Panc1 (cell line): Measurements from ENCODE around the gene ZNF57. TPM values are rescaled to one million over a fixed set of nuclear protein-coding genes. Genes with fewer than 3 reads are reported as not detected.

ENCODE experiments used
- ATAC-seq: fragments of 200-7000 bp; cut with Tn5 transposase; 2 replicates; pipeline ENCODE4 v1.9.1; 2020; ENCODE audit warnings: mild to moderate bottlenecking, moderate library complexity
- BruUV-seq: library from RNA; stranded (reverse); fragments of 400-500 nt; replicated peaks from 2 replicates; lab custom pipeline; 2021; lab: Mats Ljungman, UMichigan
- CTCF ChIA-PET: fragments of 300-600 bp; sonication (Branson Sonifier 250); formaldehyde crosslinking; loops from one replicate; lab custom pipeline; 2022; ENCODE audit warnings: antibody characterized with exemption; lab: Charles Lee
- POLR2A ChIA-PET: fragments of 300-600 bp; sonication (Branson Sonifier 250); formaldehyde crosslinking; loops from one replicate; lab custom pipeline; 2022; ENCODE audit warnings: antibody characterized with exemption; lab: Charles Lee
- DNase-seq: peaks from one replicate; pipeline ENCODE4 v3.0.0-alpha.2; 2010; ENCODE audit warnings: low read depth, low spot score
- H3K27ac ChIP-seq: 2 replicates; pipeline ENCODE4 v1.5.1; 2011; ENCODE audit warnings: mild to moderate bottlenecking, low read length, inconsistent platforms
- H3K27me3 ChIP-seq: fragments of 200-500 bp; sonication (Bioruptor generic); 2 replicates; pipeline ENCODE4 v1.6.0; 2014; ENCODE audit warnings: low read length, inconsistent platforms; ENCODE audit not compliant: control insufficient read depth, insufficient read depth
- H3K36me3 ChIP-seq: fragments of 200-500 bp; sonication (Bioruptor generic); 2 replicates; pipeline ENCODE4 v1.5.1; 2014; ENCODE audit warnings: inconsistent platforms, mild to moderate bottlenecking, low read length, moderate library complexity; ENCODE audit not compliant: control insufficient read depth, insufficient read depth
- H3K4me1 ChIP-seq: 2 replicates; pipeline ENCODE4 v1.5.1; 2011; ENCODE audit warnings: inconsistent platforms, mild to moderate bottlenecking, low read length, moderate library complexity; ENCODE audit not compliant: control insufficient read depth, insufficient read depth
- H3K4me3 ChIP-seq, 2 experiments: 2 replicates each; pipeline ENCODE4 v1.5.1; 2011 to 2012; ENCODE audit warnings: low read depth in 2 of 2, low read length in 2 of 2, mild to moderate bottlenecking in 2 of 2, inconsistent platforms in 1 of 2, moderate library complexity in 1 of 2
- H3K9me3 ChIP-seq: fragments of 200-500 bp; sonication (Bioruptor generic); 2 replicates; pipeline ENCODE4 v1.5.1; 2014; ENCODE audit warnings: low read depth, mild to moderate bottlenecking, inconsistent platforms, low read length, moderate library complexity; ENCODE audit not compliant: control insufficient read depth, insufficient read depth
- POLR2AphosphoS5 ChIP-seq: IDR thresholded peaks from 2 replicates; pipeline ENCODE4 v1.6.1; 2012; ENCODE audit warnings: mild to moderate bottlenecking, low read depth, low read length, moderate library complexity
- SIN3A ChIP-seq: IDR thresholded peaks from 2 replicates; pipeline ENCODE4 v1.6.1; 2012; ENCODE audit warnings: low read depth, mild to moderate bottlenecking, low read length, moderate library complexity, borderline replicate concordance; ENCODE audit not compliant: insufficient read depth
- TCF7L2 ChIP-seq: IDR thresholded peaks from 2 replicates; pipeline ENCODE4 v1.6.1; 2011; ENCODE audit warnings: mild to moderate bottlenecking, low read depth, low read length, inconsistent platforms
- in situ Hi-C: cut with HindIII; loops from 2 replicates; pipeline ENCODE4 v1.10.0; 2016; ENCODE audit warnings: low sequenced_read_pairs, low pct_unique_long_range_greater_than_20kb
- intact Hi-C: fragments of 100-400 bp; cut with micrococcal nuclease; formaldehyde crosslinking; loops from one replicate; pipeline ENCODE4 v1.10.0; 2022; ENCODE audit not compliant: unreplicated experiment
- total RNA-seq: library from RNA; stranded (reverse); gene quantifications from one replicate; pipeline ENCODE4 v1.2.1, GENCODE V29; 2021; ENCODE audit not compliant: unreplicated experiment
- TF ChIP-seq, protein P1 (sequence below): fragments of 450-650 bp; IDR thresholded peaks from 2 replicates; pipeline ENCODE4 v1.5.1; 2017; ENCODE audit warnings: mild to moderate bottlenecking
- TF ChIP-seq, protein P2 (sequence below), 2 experiments: IDR thresholded peaks; 2 replicates each; pipeline ENCODE4 v1.6.1; 2011 to 2012; ENCODE audit warnings: low read depth in 2 of 2, control low read depth in 1 of 2, low read length in 1 of 2, mild to moderate bottlenecking in 1 of 2, moderate library complexity in 1 of 2; ENCODE audit not compliant: insufficient read depth in 1 of 2

Gene ZNF57
- total RNA-seq, 1 experiment from 2014 or later = 4.9 TPM

DNA sequence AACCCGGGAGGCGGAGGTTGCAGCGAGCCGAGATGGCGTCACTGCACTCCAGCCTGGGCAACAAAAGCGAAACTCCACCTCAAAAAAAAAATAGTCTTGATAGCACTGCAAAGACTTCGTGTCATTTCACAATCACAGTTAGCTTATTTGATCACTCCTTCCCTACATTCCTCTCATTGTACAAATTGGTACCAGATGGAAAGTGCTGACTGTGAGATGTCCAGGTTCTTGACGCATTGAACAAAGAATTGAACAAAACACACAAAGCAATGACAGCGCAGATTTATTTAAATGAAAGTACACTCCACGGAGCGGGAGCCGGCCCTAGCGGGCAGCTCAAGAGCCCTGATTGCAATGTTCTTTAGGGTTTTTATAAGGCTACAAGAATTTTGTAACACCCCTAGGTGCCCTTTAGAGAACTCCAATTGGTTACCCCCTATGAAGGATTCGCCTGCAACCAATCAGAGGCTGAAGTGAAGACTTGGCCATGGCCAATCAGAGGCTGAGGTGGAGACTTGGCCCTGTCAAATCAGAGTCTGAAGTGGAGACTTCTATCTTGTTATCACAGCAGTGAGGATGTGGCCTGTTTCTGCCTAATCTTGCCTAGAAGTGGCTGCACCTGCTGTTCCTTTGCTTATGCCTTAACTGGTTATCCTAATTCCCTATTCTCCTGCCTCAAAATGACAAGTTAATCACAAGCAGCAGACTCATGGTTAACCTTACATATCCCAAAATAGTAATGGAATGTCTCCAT, 16.9 kb upstream of the ZNF57 start:
- in situ Hi-C loops = no loop called here
- DNase-seq = no peak
- intact Hi-C loops = no loop called here
- no peaks in the 10 kb centered on the region for H3K4me1 ChIP-seq
- H3K4me3 ChIP-seq = no peak overlapping the region
- H3K36me3 ChIP-seq = no peaks in the 10 kb centered on the region
- TF ChIP-seq, protein P1, sequence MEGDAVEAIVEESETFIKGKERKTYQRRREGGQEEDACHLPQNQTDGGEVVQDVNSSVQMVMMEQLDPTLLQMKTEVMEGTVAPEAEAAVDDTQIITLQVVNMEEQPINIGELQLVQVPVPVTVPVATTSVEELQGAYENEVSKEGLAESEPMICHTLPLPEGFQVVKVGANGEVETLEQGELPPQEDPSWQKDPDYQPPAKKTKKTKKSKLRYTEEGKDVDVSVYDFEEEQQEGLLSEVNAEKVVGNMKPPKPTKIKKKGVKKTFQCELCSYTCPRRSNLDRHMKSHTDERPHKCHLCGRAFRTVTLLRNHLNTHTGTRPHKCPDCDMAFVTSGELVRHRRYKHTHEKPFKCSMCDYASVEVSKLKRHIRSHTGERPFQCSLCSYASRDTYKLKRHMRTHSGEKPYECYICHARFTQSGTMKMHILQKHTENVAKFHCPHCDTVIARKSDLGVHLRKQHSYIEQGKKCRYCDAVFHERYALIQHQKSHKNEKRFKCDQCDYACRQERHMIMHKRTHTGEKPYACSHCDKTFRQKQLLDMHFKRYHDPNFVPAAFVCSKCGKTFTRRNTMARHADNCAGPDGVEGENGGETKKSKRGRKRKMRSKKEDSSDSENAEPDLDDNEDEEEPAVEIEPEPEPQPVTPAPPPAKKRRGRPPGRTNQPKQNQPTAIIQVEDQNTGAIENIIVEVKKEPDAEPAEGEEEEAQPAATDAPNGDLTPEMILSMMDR = no peak
- no peak for TF ChIP-seq SIN3A
- TF ChIP-seq, protein P2, sequence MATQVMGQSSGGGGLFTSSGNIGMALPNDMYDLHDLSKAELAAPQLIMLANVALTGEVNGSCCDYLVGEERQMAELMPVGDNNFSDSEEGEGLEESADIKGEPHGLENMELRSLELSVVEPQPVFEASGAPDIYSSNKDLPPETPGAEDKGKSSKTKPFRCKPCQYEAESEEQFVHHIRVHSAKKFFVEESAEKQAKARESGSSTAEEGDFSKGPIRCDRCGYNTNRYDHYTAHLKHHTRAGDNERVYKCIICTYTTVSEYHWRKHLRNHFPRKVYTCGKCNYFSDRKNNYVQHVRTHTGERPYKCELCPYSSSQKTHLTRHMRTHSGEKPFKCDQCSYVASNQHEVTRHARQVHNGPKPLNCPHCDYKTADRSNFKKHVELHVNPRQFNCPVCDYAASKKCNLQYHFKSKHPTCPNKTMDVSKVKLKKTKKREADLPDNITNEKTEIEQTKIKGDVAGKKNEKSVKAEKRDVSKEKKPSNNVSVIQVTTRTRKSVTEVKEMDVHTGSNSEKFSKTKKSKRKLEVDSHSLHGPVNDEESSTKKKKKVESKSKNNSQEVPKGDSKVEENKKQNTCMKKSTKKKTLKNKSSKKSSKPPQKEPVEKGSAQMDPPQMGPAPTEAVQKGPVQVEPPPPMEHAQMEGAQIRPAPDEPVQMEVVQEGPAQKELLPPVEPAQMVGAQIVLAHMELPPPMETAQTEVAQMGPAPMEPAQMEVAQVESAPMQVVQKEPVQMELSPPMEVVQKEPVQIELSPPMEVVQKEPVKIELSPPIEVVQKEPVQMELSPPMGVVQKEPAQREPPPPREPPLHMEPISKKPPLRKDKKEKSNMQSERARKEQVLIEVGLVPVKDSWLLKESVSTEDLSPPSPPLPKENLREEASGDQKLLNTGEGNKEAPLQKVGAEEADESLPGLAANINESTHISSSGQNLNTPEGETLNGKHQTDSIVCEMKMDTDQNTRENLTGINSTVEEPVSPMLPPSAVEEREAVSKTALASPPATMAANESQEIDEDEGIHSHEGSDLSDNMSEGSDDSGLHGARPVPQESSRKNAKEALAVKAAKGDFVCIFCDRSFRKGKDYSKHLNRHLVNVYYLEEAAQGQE (IDR thresholded peaks at IDR 0.05; ENCODE audit: insufficient read depth in 1 of 2, low read depth in 2 of 2, low read length in 1 of 2) = no peak
- no peak for TF ChIP-seq TCF7L2
- TF ChIP-seq POLR2AphosphoS5 = no peak
- POLR2A ChIA-PET = no interaction called here
- BruUV-seq = no TSS peak
- H3K9me3 ChIP-seq = no peaks in the 10 kb centered on the region
- no peak overlapping the region for H3K27ac ChIP-seq
- H3K27me3 ChIP-seq = no peaks in the 10 kb centered on the region
- CTCF ChIA-PET = no interaction called here
- ATAC-seq = no peak

DNA sequence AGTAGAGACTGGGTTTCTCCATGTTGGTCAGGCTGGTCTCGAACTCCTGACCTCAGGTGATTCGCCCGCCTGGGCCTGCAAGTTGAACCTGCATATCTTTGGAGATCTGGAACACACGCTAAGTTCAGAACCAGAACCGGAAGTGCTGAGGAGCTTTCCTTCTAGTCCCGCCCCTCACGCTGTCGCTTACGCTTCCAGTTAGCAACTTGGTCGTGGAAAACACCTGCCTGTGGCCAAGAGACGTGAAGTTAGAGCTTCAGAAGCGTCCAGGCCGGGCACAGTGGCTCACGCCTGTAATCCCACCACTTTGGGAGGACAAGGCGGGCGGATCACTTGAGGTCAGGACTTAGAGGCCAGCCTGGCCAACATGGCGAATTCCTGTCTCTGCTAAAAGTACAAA, 15.0 kb upstream of the ZNF57 start:
- no TSS peak for BruUV-seq
- Histone ChIP-seq H3K27me3 (no peaks in the 10 kb centered on the region), H3K27ac (no peak overlapping the region), H3K36me3 (no peaks in the 10 kb centered on the region), H3K4me1 (no peaks in the 10 kb centered on the region), H3K9me3 (no peaks in the 10 kb centered on the region), H3K4me3 (no peak overlapping the region)
- ChIA-PET CTCF (interaction anchor here (0.6 kb wide), 1 partner anchor 380 kb away, joined by 7 read pairs; no protein-coding TSS in a partner anchor), POLR2A (no interaction called here)
- intact Hi-C loops (no loop called here), in situ Hi-C loops (no loop called here)
- no peak for ATAC-seq
- DNase-seq = no peak
- TF ChIP-seq, protein P2 (IDR thresholded peaks at IDR 0.05; ENCODE audit: insufficient read depth in 1 of 2, low read depth in 2 of 2, low read length in 1 of 2) = no peak
- TF ChIP-seq POLR2AphosphoS5 (no peak), TCF7L2 (no peak), SIN3A (no peak)
- TF ChIP-seq, protein P1 = no peak
